CD4-positive, alpha-beta T cell treated with Interleukin-2 at 100 ng/mL for 4 hours (primary cell): Measurements from ENCODE around the gene ERG28.
"Not testable (repeated sequence)": the region's sequence is repeated elsewhere in the genome, so short reads cannot be mapped to it uniquely, and the experiment has no call there.

Experiments used
- DNase-seq: peaks from one replicate; pipeline ENCODE4 v3.0.0-alpha.2; 2020; ENCODE audit warnings: low spot score

Gene ERG28, protein sequence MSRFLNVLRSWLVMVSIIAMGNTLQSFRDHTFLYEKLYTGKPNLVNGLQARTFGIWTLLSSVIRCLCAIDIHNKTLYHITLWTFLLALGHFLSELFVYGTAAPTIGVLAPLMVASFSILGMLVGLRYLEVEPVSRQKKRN

DNA sequence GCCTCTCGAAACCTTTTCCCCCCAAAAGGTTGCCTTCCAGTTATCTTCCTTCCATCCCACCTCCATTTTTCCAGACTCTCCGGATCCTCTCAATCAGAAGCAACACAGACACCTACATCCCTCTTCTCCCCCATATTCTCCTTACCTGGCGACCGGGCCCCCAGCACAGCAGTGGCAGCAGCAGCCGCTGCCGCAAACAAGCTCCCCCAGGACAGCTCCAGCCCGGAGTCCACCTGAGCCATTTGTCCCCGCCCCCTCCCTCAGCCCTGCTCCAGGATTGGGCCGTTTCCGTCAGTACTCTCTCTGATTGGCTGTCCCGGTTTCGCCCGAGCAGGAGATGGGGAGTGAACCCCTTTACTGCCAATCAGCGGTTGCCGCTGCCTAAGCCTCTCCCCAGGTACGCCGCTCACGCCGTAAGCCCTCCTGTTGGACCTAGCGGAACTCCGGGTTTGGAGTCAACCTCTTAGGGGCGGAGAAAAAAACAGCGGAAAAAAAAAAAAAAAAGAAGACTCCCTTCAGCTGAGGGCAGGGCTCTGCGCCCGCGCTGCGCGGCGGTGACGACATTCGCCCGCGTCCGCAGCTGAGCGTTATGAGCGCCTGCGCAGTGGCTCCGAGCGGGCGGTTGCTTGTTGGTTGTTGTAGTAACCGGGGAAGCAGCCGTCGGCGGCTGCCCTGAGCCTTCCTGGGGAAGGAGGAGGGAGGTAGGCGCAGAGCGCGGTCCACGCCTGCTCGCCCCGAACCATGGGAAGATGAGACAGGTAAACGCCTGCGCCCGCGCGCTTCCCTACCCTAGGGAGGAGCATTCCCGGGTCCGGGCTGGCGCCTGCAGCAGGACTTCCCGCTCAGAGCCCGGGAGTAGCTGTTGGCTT, at the start of gene ERG28, which contains the start of gene TTLL5:
TSS of gene ERG28 (minus strand) at position 247 of the 869 bp plus-strand sequence. CDS start 3,374 bp downstream, outside the sequence.
TSS of gene TTLL5 (plus strand) at position 617 of the 869 bp plus-strand sequence. CDS start 1,904 bp downstream, outside the sequence.
- peak; percentile 98 for DNase-seq

DNA sequence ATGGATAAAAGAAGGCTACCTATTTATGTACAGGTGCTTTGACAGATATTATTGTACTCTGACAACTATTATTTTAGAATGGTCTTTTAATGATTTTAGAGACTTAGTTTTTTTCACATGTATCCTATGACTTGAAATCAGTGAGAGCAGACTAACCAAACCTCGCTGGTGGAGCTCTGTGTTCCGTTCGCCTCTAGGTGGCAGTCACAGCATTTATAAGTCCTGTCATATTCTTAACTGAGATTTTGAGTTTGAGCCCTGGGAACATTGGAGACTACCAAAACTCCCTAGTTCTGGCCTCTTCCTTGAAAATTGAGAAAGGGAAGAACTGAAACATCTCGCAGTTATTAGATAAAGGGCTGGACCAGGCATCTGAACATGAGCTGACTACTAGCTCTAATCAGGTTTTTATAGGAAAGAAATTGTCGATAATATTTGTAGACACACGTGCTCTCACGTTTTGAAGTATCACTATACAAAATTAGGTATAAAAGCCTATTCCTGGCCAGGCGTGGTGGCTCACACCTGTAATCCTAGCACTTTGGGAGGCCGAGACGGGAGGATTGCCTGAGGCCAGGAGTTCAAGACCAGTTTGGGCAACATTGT, 48.6 kb upstream of the ERG28 start:
- peak; percentile 62 for DNase-seq

DNA sequence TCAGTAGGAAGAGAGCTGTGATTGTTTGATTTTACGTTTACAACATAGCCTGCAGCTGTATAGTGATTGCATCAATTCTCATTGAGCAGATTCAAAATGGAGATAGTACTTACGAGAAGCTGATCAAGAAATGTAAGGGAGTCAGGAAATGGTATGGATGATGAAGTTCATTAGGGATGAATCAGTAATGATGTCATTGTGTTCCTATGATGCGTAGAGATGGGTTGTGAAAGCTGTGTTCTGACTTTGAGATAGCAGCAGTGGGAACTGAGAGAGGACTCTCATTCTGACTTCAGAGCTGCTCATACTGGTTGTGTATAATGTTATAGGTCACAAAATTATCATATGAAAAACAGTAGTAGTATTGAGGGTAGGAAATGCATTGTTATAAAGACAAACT, 44.3 kb upstream of the ERG28 start:
- no peak for DNase-seq

DNA sequence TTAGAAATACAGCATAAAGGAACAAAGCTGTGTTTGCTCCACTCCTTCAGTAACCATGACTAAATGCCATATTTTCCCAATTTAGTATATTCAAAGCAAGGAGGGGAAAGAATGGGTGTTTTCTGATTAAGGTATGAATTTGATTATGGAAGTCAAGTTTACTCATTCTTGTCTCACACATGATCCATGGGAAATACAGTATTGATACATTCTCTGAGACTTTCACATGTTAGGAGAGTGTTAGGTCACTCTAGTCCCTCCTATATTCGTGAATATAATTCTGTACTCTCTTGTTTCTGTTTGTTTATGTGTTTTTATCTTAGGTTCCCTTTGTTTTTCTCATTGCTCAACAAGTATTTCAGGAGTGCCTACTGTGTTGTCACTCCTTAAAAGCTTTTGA, 42.8 kb upstream of the ERG28 start:
- DNase-seq = no peak

DNA sequence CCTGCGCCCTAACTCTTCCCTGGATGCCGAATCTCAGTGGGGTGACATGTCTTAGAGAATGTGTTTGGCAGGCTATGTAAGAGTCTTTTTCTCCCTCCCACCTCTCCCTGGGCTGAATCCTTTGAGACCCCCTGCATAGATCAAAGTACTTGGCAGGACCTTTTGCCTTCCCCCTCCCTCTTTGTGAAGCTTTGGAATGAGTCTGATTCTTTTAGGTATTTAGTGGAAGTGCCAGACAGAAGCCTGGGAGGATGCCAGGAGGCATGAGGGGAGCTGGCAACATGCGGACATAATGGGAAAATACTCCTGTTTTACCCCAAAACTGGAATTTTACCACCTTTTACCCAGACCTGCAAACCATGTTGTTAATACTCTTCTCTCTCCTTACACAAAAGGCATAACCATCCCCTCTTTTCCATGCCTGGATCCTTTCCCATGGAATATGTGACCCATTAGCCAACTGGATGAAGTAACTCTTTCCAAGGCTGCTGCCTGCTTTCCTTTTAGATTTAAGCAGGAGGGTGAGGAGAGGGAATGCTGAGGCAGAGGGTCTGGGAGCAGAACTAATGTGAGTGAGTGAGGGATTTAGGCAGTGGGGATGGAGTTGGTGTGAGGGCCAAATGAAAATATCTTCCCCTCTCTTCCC, 42.1 kb upstream of the ERG28 start:
- no peak for DNase-seq

DNA sequence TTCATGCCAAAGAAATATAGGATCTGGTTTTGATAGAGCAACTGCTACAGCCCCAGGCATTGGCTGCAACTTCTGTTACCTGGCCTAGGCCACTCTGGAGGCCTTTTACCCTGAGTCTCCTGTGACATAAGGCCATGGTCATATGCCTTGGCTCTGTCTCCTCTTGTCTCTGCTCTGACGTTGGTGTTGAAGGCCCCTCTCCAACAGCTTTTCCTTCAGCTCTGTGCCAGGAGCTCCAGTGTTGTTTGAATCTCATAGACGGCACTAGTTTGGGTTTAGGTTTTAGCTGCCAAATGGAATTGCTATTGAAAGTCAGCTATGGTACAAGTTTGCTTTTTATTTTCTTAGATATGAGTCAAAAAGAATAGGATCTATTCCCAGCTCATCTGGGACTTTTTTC, 41.4 kb upstream of the ERG28 start:
- no peak for DNase-seq

DNA sequence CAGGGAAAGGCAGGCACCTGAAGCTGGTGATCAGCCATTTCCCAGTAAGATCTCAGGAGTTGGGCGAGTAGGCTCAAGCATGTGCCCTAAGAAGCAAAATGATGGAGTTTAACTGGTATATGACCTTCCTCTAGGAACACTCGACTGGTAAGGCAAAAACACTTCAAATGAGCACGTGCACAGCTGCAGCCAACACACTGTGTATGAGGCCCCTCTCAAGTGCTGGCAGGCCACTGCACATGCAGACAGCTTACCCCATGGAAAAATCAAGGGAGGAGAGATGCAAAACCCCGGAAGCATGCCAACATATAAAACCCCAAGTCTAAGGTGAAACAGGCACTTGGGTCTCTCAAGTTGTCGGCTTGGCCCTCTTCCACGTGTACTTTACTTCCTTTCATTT, 39.6 kb upstream of the ERG28 start:
- DNase-seq = no peak

DNA sequence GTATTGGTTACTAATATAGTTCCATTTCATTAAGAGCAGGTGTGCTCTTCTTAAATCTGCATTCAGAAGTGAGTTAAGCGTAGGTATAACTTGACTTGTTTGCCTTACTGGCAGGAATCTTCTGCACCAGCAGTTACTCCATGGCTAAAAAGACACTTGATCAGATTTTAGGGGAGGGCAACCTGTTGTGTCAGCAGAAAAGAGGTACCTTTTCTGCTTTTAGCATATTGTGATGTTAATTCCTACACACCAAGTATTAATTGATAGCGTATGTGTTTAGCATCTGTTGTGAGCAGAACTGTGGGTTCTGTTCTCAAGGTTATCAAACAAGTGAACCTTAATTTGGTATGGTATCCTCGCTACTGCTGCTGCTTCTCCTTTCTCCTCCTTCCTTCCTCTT, 38.7 kb upstream of the ERG28 start:
- DNase-seq = no peak

DNA sequence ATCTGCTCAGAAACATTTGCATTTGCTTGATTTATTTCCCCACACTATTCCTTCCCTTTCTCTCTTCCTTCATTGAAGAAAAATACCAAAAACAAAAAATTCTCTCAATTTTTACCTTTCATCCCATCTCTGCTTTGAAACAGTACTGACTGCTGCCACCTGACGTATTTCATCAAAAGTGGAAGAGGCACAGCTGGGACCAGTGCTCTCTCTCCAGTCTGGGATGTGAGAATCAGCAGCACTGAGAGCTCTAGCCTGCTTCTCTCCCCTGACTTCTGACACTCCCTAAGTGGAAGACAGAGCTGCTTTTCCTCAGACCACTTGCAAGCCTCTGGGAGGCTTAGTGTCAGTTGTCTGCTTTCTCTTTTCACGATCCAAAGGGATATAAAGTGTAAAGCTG, 37.2 kb upstream of the ERG28 start:
- DNase-seq = no peak

DNA sequence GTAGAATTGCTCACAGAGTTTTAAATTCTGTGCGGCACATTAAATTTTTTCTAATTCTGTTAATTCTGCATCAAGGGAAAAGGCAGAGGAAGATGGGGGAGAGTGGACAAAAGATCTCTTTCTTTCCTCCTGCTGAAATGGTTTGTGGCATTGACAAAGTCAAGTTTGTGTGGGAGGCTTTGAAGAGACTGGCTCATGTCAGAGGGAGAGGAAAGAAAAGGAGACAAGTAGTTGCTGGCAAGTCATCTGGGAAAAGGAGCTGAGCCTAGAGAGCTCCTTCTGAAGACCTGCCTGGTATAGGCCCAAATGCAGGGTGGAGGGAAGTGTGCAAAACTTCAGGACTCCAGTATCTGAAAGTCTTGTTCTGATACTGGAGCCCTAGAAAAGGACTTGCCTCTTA, 36.7 kb upstream of the ERG28 start:
- no peak for DNase-seq

DNA sequence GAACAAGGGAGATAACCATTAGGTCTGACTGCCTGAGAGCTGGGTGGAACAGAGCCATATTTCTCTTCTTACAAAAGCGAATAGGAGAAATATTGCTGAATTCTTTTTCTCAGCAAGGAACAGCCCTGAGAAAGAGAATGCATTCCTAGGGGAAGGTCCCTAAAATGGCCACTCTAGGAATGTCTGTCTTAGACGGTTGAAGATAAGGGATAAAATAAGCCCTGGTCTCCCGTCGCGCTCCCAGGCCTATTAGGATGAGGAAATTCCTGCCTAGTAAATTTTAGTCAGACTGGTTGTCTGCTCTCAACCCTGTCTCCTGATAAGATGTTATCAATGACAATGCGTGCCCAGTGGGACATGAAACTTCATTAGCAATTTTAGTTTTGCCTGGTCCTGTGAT, 34.3 kb upstream of the ERG28 start:
- DNase-seq = not testable (repeated sequence)

DNA sequence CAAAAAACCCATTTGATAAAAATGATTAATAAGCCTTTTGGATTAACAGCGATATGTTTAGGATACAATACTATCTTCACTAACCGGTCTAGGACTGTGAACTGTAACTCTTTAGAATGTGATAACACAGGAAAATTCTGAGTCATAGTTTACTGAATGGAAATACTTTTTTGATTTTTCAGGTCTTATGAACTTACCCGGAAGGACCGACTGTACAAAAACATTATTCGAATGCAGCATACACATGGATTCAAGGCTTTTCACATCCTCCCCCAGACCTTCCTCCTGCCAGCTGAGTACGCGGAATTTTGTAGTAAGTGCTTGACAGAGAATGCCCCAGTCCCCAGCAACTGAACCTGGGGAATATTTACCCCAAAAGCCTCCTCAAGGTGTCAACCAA, 29.3 kb upstream of the ERG28 start:
- no peak for DNase-seq

DNA sequence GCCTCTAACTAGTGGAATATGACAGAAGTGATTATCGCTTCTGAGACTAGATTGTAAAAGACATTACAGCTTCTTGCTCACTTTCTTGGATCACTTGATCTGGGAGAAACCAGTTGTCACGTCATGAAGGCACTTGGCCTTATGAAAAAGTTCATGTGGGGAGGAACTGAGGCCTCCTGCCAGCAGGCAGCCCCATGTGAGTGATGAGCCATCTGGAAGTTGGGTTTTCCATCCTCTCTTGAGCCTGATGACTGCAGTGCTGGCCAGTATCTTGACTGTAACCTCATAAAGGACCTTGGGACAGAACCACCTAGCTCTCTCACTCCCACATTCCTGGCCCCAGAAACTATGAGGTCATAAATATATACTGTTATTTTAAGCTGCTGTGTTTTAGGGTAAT, 28.3 kb upstream of the ERG28 start:
- no peak for DNase-seq

DNA sequence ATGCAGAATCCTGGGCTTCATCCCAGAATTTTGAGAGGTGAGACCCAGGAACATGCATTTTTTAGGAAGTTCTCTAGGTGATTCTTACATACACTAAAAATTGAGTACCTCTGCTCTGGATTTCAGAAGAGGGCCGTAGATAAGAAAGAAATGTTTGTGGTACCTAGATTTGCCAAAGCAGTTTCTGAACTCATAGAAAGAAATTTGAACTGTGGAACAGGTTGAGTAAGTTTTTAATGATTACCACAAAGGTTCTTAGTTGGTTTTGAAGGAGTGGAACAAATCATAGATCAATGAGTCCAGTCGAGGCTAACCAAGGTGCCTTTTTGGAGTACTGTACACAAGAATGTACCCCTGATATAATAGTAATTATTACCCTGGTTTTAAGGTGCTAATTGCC, 25.2 kb upstream of the ERG28 start:
- DNase-seq = no peak

DNA sequence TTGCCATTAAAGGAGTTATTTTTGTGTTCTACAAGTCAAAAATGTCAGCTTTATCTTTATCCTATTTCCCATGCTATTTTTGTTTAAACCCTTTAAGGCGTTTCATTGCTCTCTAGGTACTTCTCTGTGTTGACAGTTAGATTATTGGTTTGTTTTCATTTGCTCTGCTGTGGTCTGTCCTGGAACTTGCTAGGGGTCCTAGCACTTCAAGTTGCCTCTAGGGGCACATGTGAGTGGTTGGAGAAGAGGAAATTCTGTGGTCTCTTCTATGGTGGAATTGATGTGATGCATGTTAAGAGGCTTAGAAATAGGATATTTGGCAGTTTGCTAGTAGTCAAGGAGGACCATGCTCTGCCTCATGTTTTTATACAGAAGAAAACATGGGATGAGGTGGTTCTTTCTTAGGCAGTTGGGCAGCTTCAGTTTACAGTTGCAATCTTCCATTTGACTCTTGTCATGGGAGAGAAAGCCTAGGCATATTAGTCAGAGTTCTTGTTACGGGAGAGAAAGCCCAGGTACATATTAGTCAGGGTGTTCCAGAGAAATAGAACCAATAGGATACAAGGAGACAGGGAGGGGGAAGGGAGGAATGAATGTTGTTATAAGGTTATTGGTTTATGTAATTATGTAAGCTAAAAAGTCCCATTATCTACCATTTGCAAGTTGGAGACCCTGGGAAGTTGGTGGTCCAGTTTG, 14.7 kb upstream of the ERG28 start:
- no peak for DNase-seq

DNA sequence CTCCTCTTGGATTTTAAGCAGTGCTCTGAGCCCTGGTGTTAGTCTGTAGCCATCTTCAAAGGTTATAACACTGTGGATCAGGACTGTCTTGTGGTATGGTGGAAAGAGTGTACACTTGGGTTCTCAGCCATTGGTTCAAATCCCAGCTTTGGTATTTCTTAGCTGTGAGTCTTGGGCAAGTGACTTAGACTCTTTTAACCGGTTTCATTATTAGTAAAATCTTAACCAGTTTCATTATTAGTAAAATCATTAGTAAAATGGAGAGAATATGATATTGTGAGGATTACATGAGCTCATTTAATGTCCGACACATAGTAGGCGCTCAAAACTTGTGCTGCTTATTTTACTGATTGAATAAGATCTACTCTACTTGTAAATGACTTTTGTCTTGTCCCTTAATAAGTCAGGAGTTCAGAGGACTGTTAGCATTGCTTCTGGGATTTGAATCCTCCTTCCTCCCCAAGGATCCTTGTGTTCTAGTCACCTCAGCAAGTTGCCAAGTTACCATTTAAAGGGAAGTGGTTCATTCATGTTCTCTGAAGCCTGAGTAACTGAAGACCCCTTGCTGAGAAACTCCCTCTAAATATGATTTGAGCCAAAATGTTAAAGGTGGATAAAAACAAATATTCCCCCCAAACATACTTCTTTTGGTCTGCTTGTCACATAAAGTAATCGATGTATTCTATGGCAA, 12.8 kb upstream of the ERG28 start:
- no peak for DNase-seq

DNA sequence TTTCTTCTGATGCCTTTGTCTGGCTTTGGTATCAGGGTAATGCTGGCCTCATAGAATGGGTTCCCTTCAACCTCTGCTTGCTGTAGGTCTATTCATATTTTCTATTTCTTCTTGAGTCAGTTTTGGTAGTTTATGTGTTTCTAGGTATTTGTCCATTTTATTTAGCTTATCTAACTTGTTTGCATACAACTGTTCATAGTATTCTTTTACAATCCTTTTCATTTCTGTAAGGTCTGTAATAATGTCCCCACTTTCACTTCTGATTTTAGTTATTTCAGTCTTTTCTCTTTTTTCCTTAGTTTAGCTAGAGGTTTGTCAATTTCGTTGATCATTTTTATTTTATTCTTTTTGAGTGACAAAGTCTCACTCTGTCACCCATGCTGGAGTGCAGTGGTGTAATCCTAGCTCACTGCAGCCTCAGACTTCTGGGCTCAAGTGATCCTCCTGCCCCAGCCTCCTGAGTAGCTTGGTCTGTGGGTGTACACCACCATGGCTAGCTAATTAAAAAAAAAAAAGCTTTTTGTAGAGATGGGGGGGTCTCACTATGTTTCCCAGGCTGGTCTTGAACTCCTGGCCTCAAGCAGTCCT, 12.0 kb upstream of the ERG28 start:
- DNase-seq = no peak

DNA sequence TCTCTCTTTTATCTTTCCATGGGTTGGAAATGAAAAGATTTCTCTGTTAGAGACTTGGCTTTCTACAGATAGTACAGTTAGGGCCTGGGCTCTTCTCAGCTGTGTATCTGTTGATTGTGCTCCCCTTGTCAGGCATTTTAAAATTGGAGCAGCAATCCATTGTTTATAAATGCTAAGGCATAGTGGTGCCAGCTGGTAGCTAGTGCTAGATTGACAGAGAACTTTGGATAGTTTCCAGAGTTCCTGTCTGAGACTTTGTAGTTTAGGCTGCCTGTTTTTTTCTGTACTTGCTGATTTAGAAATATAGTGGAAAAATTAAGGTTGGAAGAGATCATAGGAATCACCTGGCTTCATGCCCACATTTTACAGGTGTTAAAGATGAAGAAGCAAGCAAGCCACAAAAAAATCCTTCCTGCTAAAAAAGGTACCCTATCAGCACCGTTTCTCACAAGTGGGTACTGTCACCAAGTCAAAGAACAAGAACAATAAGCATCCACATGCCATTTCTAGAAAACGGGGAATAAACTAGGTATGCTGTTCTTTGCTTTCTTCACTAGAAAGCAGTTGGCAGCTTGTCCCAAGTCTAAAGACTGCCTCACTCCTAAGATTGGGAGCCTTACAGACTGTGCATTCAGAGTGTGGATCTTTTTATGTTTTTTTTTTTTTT, 6.6 kb upstream of the ERG28 start:
- DNase-seq = no peak

DNA sequence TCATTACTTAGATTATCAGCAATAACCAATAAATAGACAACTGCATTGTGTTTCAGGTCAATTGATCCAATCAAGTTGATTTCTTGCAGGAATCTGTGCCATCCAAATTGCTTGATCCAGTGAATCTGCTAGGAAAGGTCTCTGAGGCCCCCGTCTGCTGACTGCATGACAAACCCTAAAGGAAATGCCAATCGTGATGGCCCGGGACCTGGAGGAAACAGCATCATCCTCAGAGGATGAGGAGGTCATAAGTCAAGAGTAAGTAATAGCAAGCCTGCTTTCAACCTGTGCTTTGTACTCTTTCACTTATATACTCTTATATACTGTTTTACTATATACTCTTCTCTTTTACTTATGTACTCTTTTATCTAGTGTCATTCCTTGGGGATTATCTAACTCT, 2.3 kb upstream of the ERG28 start:
- DNase-seq = no peak

DNA sequence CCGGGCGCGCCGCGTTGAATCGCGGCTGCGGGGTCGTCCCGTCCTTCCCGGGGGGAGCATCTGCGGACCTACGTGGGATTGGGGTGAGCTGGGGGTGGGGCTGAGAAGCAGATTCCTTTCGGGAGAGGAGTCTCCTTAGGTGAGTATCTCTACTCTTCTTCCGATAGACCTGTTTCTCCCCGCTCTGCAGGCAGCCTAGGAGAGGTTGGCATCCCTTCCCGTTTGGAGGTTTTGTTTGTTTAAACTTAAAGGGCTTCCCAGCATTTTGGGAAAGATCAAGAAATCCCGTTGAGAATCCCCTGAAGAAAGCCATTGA, 781 bp upstream of the ERG28 start:
- no peak for DNase-seq

DNA sequence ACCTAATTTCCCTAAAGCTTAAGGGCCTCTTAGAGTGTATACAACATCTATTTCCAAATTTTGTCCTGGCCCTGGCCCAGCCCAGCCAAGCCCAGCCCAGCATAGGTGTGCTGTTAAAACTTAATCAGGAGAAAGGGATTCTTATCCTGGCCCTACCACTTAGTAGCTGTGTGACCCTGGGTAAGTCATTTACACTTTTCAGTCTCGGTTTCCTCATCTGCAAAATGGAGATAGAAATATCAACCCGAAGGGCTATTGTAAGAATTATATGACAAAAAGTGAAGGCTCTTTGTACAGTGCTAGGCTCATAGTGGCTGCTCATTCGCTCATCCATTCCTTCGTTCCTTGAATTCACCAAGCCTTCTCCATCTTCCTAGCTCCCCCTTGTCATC, 442 bp downstream of the ERG28 start:
- no peak for DNase-seq
